PC-9 (cell line): ENCODE measurements around the gene P4HA2.

Source experiments
- CTCF ChIP-seq: fragments of 200-600 bp; sonication (generic); conservative IDR thresholded peaks from 2 replicates; pipeline ENCODE4 v1.6.1; 2017; ENCODE audit warnings: mixed run types, antibody characterized with exemption, mild to moderate bottlenecking, moderate library complexity
- EZH2 ChIP-seq: fragments of 200-600 bp; sonication (generic); IDR thresholded peaks from 2 replicates; pipeline ENCODE4 v1.8.0; 2017; ENCODE audit warnings: antibody characterized with exemption, low read depth

GRCh38 chr5:132204371-132205135, 23.1 kb downstream of the P4HA2 start:
- no peak for TF ChIP-seq CTCF
- no peak for TF ChIP-seq EZH2
